OCI-LY7 (cell line): ENCODE measurements around the gene ANKRD42. TPM values are rescaled to one million over a fixed set of nuclear protein-coding genes. Genes with fewer than 3 reads are reported as not detected.
A peak's percentile ranks its signal among the peaks of the same experiment; 100 is the strongest.

Source experiments
- BruUV-seq: library from RNA; stranded (reverse); fragments of 400-500 nt; replicated peaks from 2 replicates; lab custom pipeline; 2021; lab: Mats Ljungman, UMichigan
- CTCF ChIA-PET: fragments of 300-600 bp; sonication (Branson Sonifier 250); formaldehyde crosslinking; loops from one replicate; lab custom pipeline; 2022; ENCODE audit warnings: antibody characterized with exemption; ENCODE audit not compliant: unreplicated experiment; lab: Charles Lee
- POLR2A ChIA-PET: fragments of 300-600 bp; sonication (Branson Sonifier 250); formaldehyde crosslinking; loops from one replicate; lab custom pipeline; 2022; ENCODE audit warnings: antibody characterized with exemption; lab: Charles Lee
- DNase-seq: peaks from one replicate; pipeline ENCODE4 v3.0.0-alpha.2; 2015; ENCODE audit warnings: low spot score
- H2AFZ ChIP-seq: fragments of 200-600 bp; sonication (generic), shearing (Covaris generic); 2 replicates; pipeline ENCODE4 v1.6.1; 2014; ENCODE audit warnings: mild to moderate bottlenecking, antibody characterized with exemption, low read length, moderate library complexity
- H3K27ac ChIP-seq: fragments of 200-600 bp; sonication (generic); 2 replicates; pipeline ENCODE4 v1.5.1; 2014; ENCODE audit warnings: mixed run types, low read depth, mild to moderate bottlenecking, moderate library complexity, low read length, inconsistent platforms; ENCODE audit not compliant: poor library complexity, severe bottlenecking
- H3K36me3 ChIP-seq: fragments of 200-600 bp; sonication (generic); 2 replicates; pipeline ENCODE4 v1.6.1; 2014; ENCODE audit warnings: mild to moderate bottlenecking, antibody characterized with exemption, low read length, moderate library complexity, mixed read lengths; ENCODE audit not compliant: insufficient read depth
- H3K4me1 ChIP-seq: fragments of 200-600 bp; sonication (generic); 2 replicates; pipeline ENCODE4 v1.5.1; 2014; ENCODE audit warnings: mild to moderate bottlenecking, low read length; ENCODE audit not compliant: insufficient read depth, poor library complexity, severe bottlenecking
- H3K4me2 ChIP-seq: fragments of 200-600 bp; sonication (generic); 2 replicates; pipeline ENCODE4 v1.6.1; 2014; ENCODE audit warnings: mild to moderate bottlenecking, low read length
- H3K4me3 ChIP-seq: fragments of 200-600 bp; sonication (generic); 2 replicates; pipeline ENCODE4 v1.5.1; 2014; ENCODE audit warnings: mild to moderate bottlenecking, low read depth, low read length; ENCODE audit not compliant: poor library complexity, severe bottlenecking
- H3K79me2 ChIP-seq: fragments of 200-600 bp; sonication (generic); 2 replicates; pipeline ENCODE4 v1.6.1; 2016; ENCODE audit warnings: low read depth, mild to moderate bottlenecking, low read length, moderate library complexity, mixed read lengths; ENCODE audit not compliant: insufficient read depth
- H3K9me2 ChIP-seq: fragments of 200-600 bp; sonication (generic); 2 replicates; pipeline ENCODE4 v1.6.1; 2016; ENCODE audit warnings: mild to moderate bottlenecking, low read length, mixed read lengths; ENCODE audit not compliant: insufficient read depth
- H3K9me3 ChIP-seq: fragments of 200-600 bp; sonication (generic); 2 replicates; pipeline ENCODE4 v1.6.1; 2014; ENCODE audit warnings: mild to moderate bottlenecking, mixed run types, low read length, mixed read lengths
- H4K20me1 ChIP-seq: fragments of 200-600 bp; sonication (generic); 2 replicates; pipeline ENCODE4 v1.6.1; 2014; ENCODE audit warnings: mild to moderate bottlenecking, antibody characterized with exemption, low read length, moderate library complexity, mixed read lengths; ENCODE audit not compliant: insufficient read depth
- CTCF ChIP-seq: fragments of 200-600 bp; sonication (generic); conservative IDR thresholded peaks from 2 replicates; pipeline ENCODE4 v1.5.1; 2014; ENCODE audit warnings: mild to moderate bottlenecking, antibody characterized with exemption, low read length, moderate library complexity, mixed read lengths
- EZH2phosphoT487 ChIP-seq: fragments of 200-600 bp; sonication (generic); IDR thresholded peaks from 2 replicates; pipeline ENCODE4 v1.6.1; 2018; ENCODE audit warnings: low read depth, borderline replicate concordance, mild to moderate bottlenecking, mixed run types, antibody characterized with exemption, low read length, moderate library complexity, mixed read lengths
- intact Hi-C: fragments of 100-400 bp; cut with micrococcal nuclease; formaldehyde crosslinking; loops from one replicate; pipeline ENCODE4 v1.10.0; 2022; ENCODE audit not compliant: unreplicated experiment
- total RNA-seq, 2 experiments: library from RNA; depleted of rRNA in 1 of 2; stranded (reverse); fragments of >200 nt in 1 of 2; shearing (Covaris generic) in 1 of 2; gene quantifications; 2 replicates each; pipeline ENCODE4 v1.2.3, GENCODE V29; 2014 to 2022

The ANKRD42 gene
- total RNA-seq, 2 experiments from 2014 or later, result 2.2 to 3.3 TPM

GRCh38 chr11:83156996-83157593 lies 36.4 kb upstream of the ANKRD42 start, which contains the start of gene PCF11:
PCF11 (plus strand) TSS chr11:83157131; CDS start chr11:83157440, 309 bp downstream.
- TF ChIP-seq EZH2phosphoT487 (no peak), CTCF (no peak)
- peaks cover 48% of the 10 kb centered on the region for H3K36me3 ChIP-seq
- peak within 1 kb of the TSS; percentile 70 for H2AFZ ChIP-seq
- intact Hi-C loops, result loop anchor here (1.0 to 2.0 kb wide), 5 partner anchors 86 to 256 kb away; partner anchors contain the start of genes CCDC90B, DDIAS, PRCP and RAB30
- H3K4me3 ChIP-seq, result peak within 1 kb of the TSS; percentile 95
- peak within 1 kb of the TSS; percentile 90 for H3K4me2 ChIP-seq
- peaks cover 46% of the 10 kb centered on the region for H4K20me1 ChIP-seq
- ChIA-PET CTCF (interaction anchor here (0.7 to 0.9 kb wide), 2 partner anchors 67 to 106 kb away, joined by 3 read pairs; no protein-coding TSS in a partner anchor), POLR2A (interaction anchor here (0.7 to 5.1 kb wide), 25 partner anchors 8 to 254 kb away, joined by 3 to 36 read pairs (median 5); partner anchors contain the start of genes DDIAS and RAB30)
- no TSS peak for BruUV-seq
- peaks cover 57% of the 10 kb centered on the region for H3K79me2 ChIP-seq
- H3K27ac ChIP-seq, result peak within 1 kb of the TSS; percentile 77
- H3K4me1 ChIP-seq, result peaks cover 57% of the 10 kb centered on the region
- H3K9me3 ChIP-seq, result peaks cover 4% of the 10 kb centered on the region; the same call in 1 of the 2 replicates
- no peaks in the 10 kb centered on the region for H3K9me2 ChIP-seq
- DNase-seq, result no peak

- Histone ChIP-seq H3K27ac (peak overlapping the region; percentile 77), H3K36me3 (peaks cover 55% of the 10 kb centered on the region), H3K9me2 (no peaks in the 10 kb centered on the region), H3K79me2 (peaks cover 64% of the 10 kb centered on the region), H3K4me2 (peak overlapping the region; percentile 90), H2AFZ (no peak overlapping the region), H3K4me3 (peak overlapping the region; percentile 95), H3K4me1 (peaks cover 58% of the 10 kb centered on the region), H3K9me3 (peaks cover 4% of the 10 kb centered on the region; the same call in 1 of the 2 replicates), H4K20me1 (peaks cover 50% of the 10 kb centered on the region)
- CTCF ChIA-PET, result no interaction called here
- POLR2A ChIA-PET, result interaction anchor here (0.7 to 5.1 kb wide), 16 partner anchors 7 to 255 kb away, joined by 3 to 36 read pairs (median 6); partner anchors contain the start of genes DDIAS and RAB30
- DNase-seq, result peak; percentile 57
- TF ChIP-seq CTCF (no peak), EZH2phosphoT487 (no peak)
- BruUV-seq, result no TSS peak
- intact Hi-C loops, result loop anchor here (2.0 kb wide), 3 partner anchors 87 to 257 kb away; partner anchors contain the start of genes DDIAS, PRCP and RAB30
Measured at GRCh38 chr11:83157594-83158356, 35.7 kb upstream of the ANKRD42 start.
